Measurements from ENCODE around the gene AK1. TPM values are rescaled to one million over a fixed set of nuclear protein-coding genes. Genes with fewer than 3 reads are reported as not detected.

Gene AK1
- total RNA-seq, 1 experiment from 2014 or later: 31.6 TPM

DNA sequence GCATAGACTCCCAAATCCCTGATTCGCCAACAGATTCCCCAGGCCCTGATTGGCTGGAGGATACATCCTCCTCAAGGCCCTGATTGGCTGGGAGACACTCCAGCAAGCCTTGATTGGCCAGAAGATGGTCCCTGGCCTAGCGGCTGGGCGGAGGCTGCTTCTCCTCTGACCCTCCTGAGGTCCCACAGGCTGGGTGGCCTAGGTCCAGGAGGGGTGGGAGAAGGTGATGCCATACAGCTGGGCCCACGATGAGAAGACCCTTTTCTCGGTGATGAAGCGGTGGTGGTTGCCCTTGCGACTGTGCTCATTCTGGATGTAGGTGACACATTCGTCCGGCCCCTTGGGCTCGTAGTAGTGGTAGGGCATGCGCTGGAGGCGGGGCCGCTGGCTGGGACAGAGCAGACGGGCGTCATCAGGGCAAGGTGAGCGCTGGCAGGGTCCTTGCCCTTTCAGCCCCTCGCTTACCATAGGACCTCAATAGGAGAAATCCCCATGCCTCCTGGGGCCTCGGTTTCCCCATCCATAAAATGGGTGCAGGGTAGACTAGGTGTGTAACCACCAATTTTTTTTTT, 9.0 kb upstream of the AK1 start:
- no peak overlapping the region for H3K4me3 Mint-ChIP-seq
- no peaks in the 10 kb centered on the region for H3K23me2 ChIP-seq (ENCODE audit: insufficient read length, low read depth, low read length, poor library complexity, severe bottlenecking)
- H3K14ac ChIP-seq (ENCODE audit: insufficient read depth, low read length): no peak overlapping the region
- H3K27me3 Mint-ChIP-seq (ENCODE audit: low read depth): no peaks in the 10 kb centered on the region; the same call in 1 of the 2 replicates
- no peaks in the 10 kb centered on the region; a peak in 1 of 5 replicates for H3K9me3 Mint-ChIP-seq
- no peaks in the 10 kb centered on the region for H3K4me1 ChIP-seq (ENCODE audit: insufficient read depth, low read length)
- H3K27ac Mint-ChIP-seq: peak overlapping the region in 1 of 3 experiments; percentile 40; a peak in 3 of 7 replicates
- no peaks in the 10 kb centered on the region for H3K27me3 ChIP-seq (ENCODE audit: insufficient read depth, low read length)
- H4K91ac ChIP-seq (ENCODE audit: insufficient read length, low read depth, low read length): no peak overlapping the region
- H3K56ac ChIP-seq (ENCODE audit: insufficient read length, low read depth, low read length): no peak overlapping the region
- H2BK12ac ChIP-seq (ENCODE audit: insufficient read length, low read depth, low read length): no peak overlapping the region
- no peak overlapping the region for H3K4ac ChIP-seq (ENCODE audit: low read depth, low read length)
- H3K9me3 ChIP-seq (ENCODE audit: control insufficient read depth, low read depth, low read length): no peaks in the 10 kb centered on the region
- no peak overlapping the region for H2BK15ac ChIP-seq (ENCODE audit: low read depth, low read length)
- H4K8ac ChIP-seq (replicated peaks; ENCODE audit: insufficient read length, low read depth, low read length): no peak overlapping the region
- H2BK20ac ChIP-seq (ENCODE audit: low read depth, low read length, poor library complexity, severe bottlenecking): no peak overlapping the region
- H3K27ac ChIP-seq (ENCODE audit: insufficient read length, low read depth, low read length): no peak overlapping the region
- no peak overlapping the region for H2AK5ac ChIP-seq (ENCODE audit: insufficient read length, low read length)
- H3K36me3 Mint-ChIP-seq (ENCODE audit: insufficient read depth in 1 of 3, low read depth in 3 of 3): peaks cover 7 to 42% (median 39%) of the 10 kb centered on the region in 3 experiments; a peak in 6 of 7 replicates
- H3K4me1 Mint-ChIP-seq: peaks cover 6 to 20% of the 10 kb centered on the region in 2 experiments; a peak in 3 of 4 replicates
- H4K5ac ChIP-seq (ENCODE audit: insufficient read length, low read depth, low read length): no peak overlapping the region
- no peak overlapping the region for H3K9ac ChIP-seq (ENCODE audit: extremely low read depth, insufficient read length, low read length)
- H3K79me2 ChIP-seq (ENCODE audit: insufficient read depth, low read length): no peaks in the 10 kb centered on the region
- WGBS (ENCODE audit: extremely low coverage, insufficient read length, low lambda C conversion rate): no CpG with 5 or more reads among the region's 18 CpGs
- no peak overlapping the region for H3K18ac ChIP-seq (ENCODE audit: insufficient read length, low read depth, low read length)
- no peaks in the 10 kb centered on the region for H4K20me1 ChIP-seq (ENCODE audit: control insufficient read depth, insufficient read depth, insufficient read length)
- no peak for DNase-seq
- H2BK5ac ChIP-seq (ENCODE audit: insufficient read length, low read length): no peak overlapping the region
- no peaks in the 10 kb centered on the region for H3K79me1 ChIP-seq (ENCODE audit: insufficient read depth, low read depth, low read length, poor library complexity, severe bottlenecking)
- H3K23ac ChIP-seq (ENCODE audit: insufficient read length, low read depth, low read length): no peak overlapping the region
- TF ChIP-seq, protein P1, sequence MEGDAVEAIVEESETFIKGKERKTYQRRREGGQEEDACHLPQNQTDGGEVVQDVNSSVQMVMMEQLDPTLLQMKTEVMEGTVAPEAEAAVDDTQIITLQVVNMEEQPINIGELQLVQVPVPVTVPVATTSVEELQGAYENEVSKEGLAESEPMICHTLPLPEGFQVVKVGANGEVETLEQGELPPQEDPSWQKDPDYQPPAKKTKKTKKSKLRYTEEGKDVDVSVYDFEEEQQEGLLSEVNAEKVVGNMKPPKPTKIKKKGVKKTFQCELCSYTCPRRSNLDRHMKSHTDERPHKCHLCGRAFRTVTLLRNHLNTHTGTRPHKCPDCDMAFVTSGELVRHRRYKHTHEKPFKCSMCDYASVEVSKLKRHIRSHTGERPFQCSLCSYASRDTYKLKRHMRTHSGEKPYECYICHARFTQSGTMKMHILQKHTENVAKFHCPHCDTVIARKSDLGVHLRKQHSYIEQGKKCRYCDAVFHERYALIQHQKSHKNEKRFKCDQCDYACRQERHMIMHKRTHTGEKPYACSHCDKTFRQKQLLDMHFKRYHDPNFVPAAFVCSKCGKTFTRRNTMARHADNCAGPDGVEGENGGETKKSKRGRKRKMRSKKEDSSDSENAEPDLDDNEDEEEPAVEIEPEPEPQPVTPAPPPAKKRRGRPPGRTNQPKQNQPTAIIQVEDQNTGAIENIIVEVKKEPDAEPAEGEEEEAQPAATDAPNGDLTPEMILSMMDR (conservative IDR thresholded peaks at IDR 0.05): no peak
- no peak overlapping the region for H2BK120ac ChIP-seq (ENCODE audit: low read depth, low read length, poor library complexity, severe bottlenecking)
- no peak overlapping the region for H3T11ph ChIP-seq (ENCODE audit: low read length)
- H2AFZ ChIP-seq (ENCODE audit: low read length): no peak overlapping the region
- no peak overlapping the region for H3K4me2 ChIP-seq (ENCODE audit: insufficient read depth, insufficient read length, low read length)

All from H9 (cell line).